HepG2 (cell line): ENCODE results near the gene CIAPIN1. TPM values are rescaled to one million over a fixed set of nuclear protein-coding genes. Genes with fewer than 3 reads are reported as not detected.

Source experiments
- CCDC6 ChIP-seq: sonication (generic); formaldehyde crosslinking; IDR thresholded peaks from 2 replicates; pipeline ENCODE4 v1.8.1; 2022; ENCODE audit warnings: mild to moderate bottlenecking, missing genetic modification reagents, moderate library complexity
- HMG20B ChIP-seq: conservative IDR thresholded peaks from 2 replicates; pipeline ENCODE4 v1.6.1; 2016; ENCODE audit warnings: missing genetic modification reagents, missing compliant biosample characterization
- HOXA7 ChIP-seq: sonication (generic); formaldehyde crosslinking; IDR thresholded peaks from 2 replicates; pipeline ENCODE4 v1.8.1; 2022; ENCODE audit warnings: mild to moderate bottlenecking, missing genetic modification reagents, moderate library complexity
- HOXA9 ChIP-seq: sonication (generic); formaldehyde crosslinking; IDR thresholded peaks from 2 replicates; pipeline ENCODE4 v1.8.1; 2022; ENCODE audit warnings: missing genetic modification reagents, mild to moderate bottlenecking, moderate library complexity, borderline replicate concordance
- IKZF1 ChIP-seq: fragments of 450-650 bp; IDR thresholded peaks from 2 replicates; pipeline ENCODE4 v1.7.1; 2016
- MAF1 ChIP-seq: sonication (generic); formaldehyde crosslinking; IDR thresholded peaks from 2 replicates; pipeline ENCODE4 v1.5.0; 2020; ENCODE audit warnings: missing genetic modification reagents, borderline replicate concordance
- NCOR1 ChIP-seq: fragments of 200-600 bp; sonication (generic); IDR thresholded peaks from 2 replicates; pipeline ENCODE4 v1.7.0; 2017; ENCODE audit warnings: antibody characterized with exemption, low read length, borderline replicate concordance
- NRL ChIP-seq: sonication (generic); formaldehyde crosslinking; IDR thresholded peaks from 2 replicates; pipeline ENCODE4 v1.5.0; 2020; ENCODE audit warnings: missing genetic modification reagents, mild to moderate bottlenecking, moderate library complexity, borderline replicate concordance
- SOX13 ChIP-seq, 3 experiments: fragments of 450-650 bp in 1 of 3; sonication (generic) in 1 of 3; formaldehyde crosslinking in 1 of 3; IDR thresholded peaks in 2 of 3; conservative IDR thresholded peaks in 1 of 3; 2 replicates each; pipeline versions ENCODE4 v1.5.0 to v1.6.1; 2016 to 2020; ENCODE audit warnings: antibody characterized with exemption in 1 of 3, mild to moderate bottlenecking in 1 of 3, missing compliant biosample characterization in 1 of 3, missing genetic modification reagents in 1 of 3, moderate library complexity in 1 of 3
- THAP9 ChIP-seq: sonication (generic); formaldehyde crosslinking; IDR thresholded peaks from 2 replicates; pipeline ENCODE4; 2020; ENCODE audit warnings: missing genetic modification reagents, mild to moderate bottlenecking, borderline replicate concordance
- XRCC5 ChIP-seq: fragments of 200-400 bp; formaldehyde crosslinking; optimal IDR thresholded peaks from 2 replicates; pipeline ENCODE3; 2017; ENCODE audit warnings: mild to moderate bottlenecking, low read length
- ZC3H4 ChIP-seq: sonication (generic); formaldehyde crosslinking; IDR thresholded peaks from 2 replicates; pipeline ENCODE4 v1.4.0; 2020; ENCODE audit warnings: missing genetic modification reagents, borderline replicate concordance
- ZNF124 ChIP-seq: sonication (generic); formaldehyde crosslinking; IDR thresholded peaks from 2 replicates; pipeline ENCODE4 v1.4.0; 2020; ENCODE audit warnings: missing genetic modification reagents
- ZNF264 ChIP-seq: sonication (generic); formaldehyde crosslinking; IDR thresholded peaks from 2 replicates; pipeline ENCODE4 v1.4.0; 2020; ENCODE audit warnings: missing genetic modification reagents
- ZNF280D ChIP-seq: sonication (generic); formaldehyde crosslinking; IDR thresholded peaks from 2 replicates; pipeline ENCODE4 v1.5.1; 2020; ENCODE audit warnings: mild to moderate bottlenecking, missing genetic modification reagents
- ZNF468 ChIP-seq: sonication (generic); formaldehyde crosslinking; IDR thresholded peaks from 2 replicates; pipeline ENCODE4 v1.8.0; 2022; ENCODE audit warnings: mild to moderate bottlenecking, moderate library complexity, missing genetic modification reagents
- ZNF607 ChIP-seq: sonication (generic); formaldehyde crosslinking; IDR thresholded peaks from 2 replicates; pipeline ENCODE4 v1.5.1; 2020; ENCODE audit warnings: missing genetic modification reagents, mild to moderate bottlenecking, borderline replicate concordance
- ZNF713 ChIP-seq: sonication (generic); formaldehyde crosslinking; IDR thresholded peaks from 2 replicates; pipeline ENCODE4 v1.4.0; 2020; ENCODE audit warnings: mild to moderate bottlenecking, missing genetic modification reagents
- ZNF878 ChIP-seq: sonication (generic); formaldehyde crosslinking; IDR thresholded peaks from 2 replicates; pipeline ENCODE4 v1.8.1; 2023; ENCODE audit warnings: mild to moderate bottlenecking, missing genetic modification reagents, moderate library complexity
- ZSCAN31 ChIP-seq: sonication (generic); formaldehyde crosslinking; IDR thresholded peaks from 2 replicates; pipeline ENCODE4 v1.5.0; 2020; ENCODE audit warnings: low read depth, mild to moderate bottlenecking, missing genetic modification reagents
- polyA plus RNA-seq, 8 experiments: library from polyadenylated mRNA; depleted of rRNA in 3 of 8; stranded (reverse) in 7 of 8; unstranded in 1 of 8; fragments of >200 nt; fragmentation: Illumina TruSeq in 4 of 8; extraction: Trizol in 4 of 8; gene quantifications; 2 replicates each; pipeline versions ENCODE4 v1.2.1 to v1.2.3, GENCODE V29; 2011 to 2016; ENCODE audit warnings: low read depth in 4 of 8, missing spikeins in 1 of 8, mixed read lengths in 1 of 8; ENCODE audit not compliant: insufficient read depth in 1 of 8
- total RNA-seq, 5 experiments: library from RNA; depleted of rRNA; stranded (reverse); fragments of >200 nt; fragmentation: Illumina TruSeq; extraction: Trizol; gene quantifications; 2 replicates each; pipeline ENCODE4 v1.2.3, GENCODE V29; 2016; ENCODE audit warnings: low read depth in 1 of 5

The CIAPIN1 gene
- total and polyA plus RNA-seq, 2 of the 13 experiments (the other 11 are each of a cell fraction or from before 2014, with no cell fraction given) = 69.3 to 89.7 TPM

GRCh38 chr16:57383276-57384247, 63.6 kb downstream of the CIAPIN1 start (continued):
- TF ChIP-seq MAF1 (CRISPR knock-in tag) (no peak), ZNF264 (no peak), ZNF468 (no peak), CCDC6 (CRISPR knock-in tag) (no peak), NRL (no peak), HOXA7 (CRISPR knock-in tag) (no peak), THAP9 (no peak; the same call in 1 of the 2 replicates), ZNF607 (CRISPR knock-in tag) (no peak), ZNF878 (no peak), HOXA9 (CRISPR knock-in tag) (no peak), ZNF713 (CRISPR knock-in tag) (no peak), NCOR1 (no peak), ZSCAN31 (CRISPR knock-in tag) (no peak), XRCC5 (no peak), ZNF124 (CRISPR knock-in tag) (no peak; the same call in 1 of the 2 replicates), ZNF280D (no peak), HMG20B (CRISPR knock-in tag) (no peak), IKZF1 (no peak), SOX13 (IDR thresholded peaks at IDR 0.05) (no peak), SOX13 (CRISPR knock-in tag; conservative IDR thresholded peaks at IDR 0.05 in 1 of 2, IDR thresholded peaks at IDR 0.05 in 1 of 2) (no peak), ZC3H4 (CRISPR knock-in tag) (peak; percentile 43; the same call in 1 of the 2 replicates)
